WTC11 (cell line): Measurements from ENCODE around the gene NAV2. TPM values are rescaled to one million over a fixed set of nuclear protein-coding genes. Genes with fewer than 3 reads are reported as not detected.

Source experiments
- ATAC-seq: fragments of 200-7000 bp; cut with Tn5 transposase; 2 replicates; pipeline ENCODE4 v1.10.0; 2021; ENCODE audit warnings: mild to moderate bottlenecking, moderate library complexity
- CTCF ChIA-PET: fragments of 300-600 bp; sonication (Branson Sonifier 250); formaldehyde crosslinking; loops from one replicate; lab custom pipeline; 2021; ENCODE audit warnings: antibody characterized with exemption; lab: Charles Lee
- POLR2A ChIA-PET: fragments of 350-600 bp; sonication (Branson Sonifier 250); formaldehyde crosslinking; loops from one replicate; lab custom pipeline; 2021; ENCODE audit warnings: antibody characterized with exemption; lab: Charles Lee
- DNase-seq: peaks from one replicate; pipeline ENCODE4 v3.0.0; 2021; ENCODE audit warnings: low spot score
- H3K27ac Mint-ChIP-seq: 2 replicates; pipeline ENCODE4 v1.8.0; 2021; ENCODE audit warnings: mixed read lengths
- H3K27me3 Mint-ChIP-seq: 2 replicates; pipeline ENCODE4 v1.8.0; 2021; ENCODE audit warnings: low read depth, mild to moderate bottlenecking, moderate library complexity, mixed read lengths
- H3K36me3 Mint-ChIP-seq: 2 replicates; pipeline ENCODE4 v1.8.0; 2021; ENCODE audit warnings: mixed read lengths
- H3K4me1 Mint-ChIP-seq: 2 replicates; pipeline ENCODE4 v1.8.0; 2022; ENCODE audit warnings: mixed read lengths
- H3K4me3 Mint-ChIP-seq: 2 replicates; pipeline ENCODE4 v1.8.0; 2021; ENCODE audit warnings: mild to moderate bottlenecking, moderate library complexity, mixed read lengths
- H3K9me3 Mint-ChIP-seq: 2 replicates; pipeline ENCODE4 v1.8.0; 2021; ENCODE audit warnings: mixed read lengths
- AR ChIP-seq: fragments of 250-450 bp; sonication (Bioruptor Pico); IDR thresholded peaks from 2 replicates; pipeline ENCODE4 v1.9.0; 2021; ENCODE audit warnings: mild to moderate bottlenecking
- ATF2 ChIP-seq: sonication (generic); formaldehyde crosslinking; IDR thresholded peaks from 2 replicates; pipeline ENCODE4 v1.8.1; 2022; ENCODE audit warnings: low read depth, missing genetic modification reagents, borderline replicate concordance
- CTCF ChIP-seq: fragments of 200-600 bp; IDR thresholded peaks from 2 replicates; pipeline ENCODE4 v1.8.0; 2022; ENCODE audit warnings: antibody characterized with exemption
- IRF2 ChIP-seq: sonication (generic); formaldehyde crosslinking; IDR thresholded peaks from 2 replicates; pipeline ENCODE4 v1.8.0; 2022; ENCODE audit warnings: low read depth, missing genetic modification reagents, borderline replicate concordance
- KAT7 ChIP-seq: sonication (generic); formaldehyde crosslinking; IDR thresholded peaks from 2 replicates; pipeline ENCODE4 v1.8.1; 2023; ENCODE audit warnings: missing genetic modification reagents, mild to moderate bottlenecking, borderline replicate concordance
- NR1H2 ChIP-seq: sonication (generic); formaldehyde crosslinking; IDR thresholded peaks from 2 replicates; pipeline ENCODE4 v1.9.0; 2021; ENCODE audit warnings: mild to moderate bottlenecking, moderate library complexity, missing genetic modification reagents
- OVOL2 ChIP-seq: fragments of 250-450 bp; sonication (Bioruptor Pico); IDR thresholded peaks from 2 replicates; pipeline ENCODE4 v1.9.0; 2021; ENCODE audit warnings: mild to moderate bottlenecking, borderline replicate concordance
- RORB ChIP-seq: fragments of 250-450 bp; sonication (Bioruptor Pico); IDR thresholded peaks from 2 replicates; pipeline ENCODE4 v1.9.0; 2021; ENCODE audit warnings: mild to moderate bottlenecking
- ZBTB43 ChIP-seq: sonication (generic); formaldehyde crosslinking; IDR thresholded peaks from 2 replicates; pipeline ENCODE4 v1.8.1; 2023; ENCODE audit warnings: mild to moderate bottlenecking, missing genetic modification reagents
- total RNA-seq: library from RNA; stranded (reverse); gene quantifications from 3 replicates; pipeline ENCODE4 v1.2.3, GENCODE V29; 2021
- TF ChIP-seq, protein P1 (sequence below): sonication (generic); formaldehyde crosslinking; IDR thresholded peaks from 2 replicates; pipeline ENCODE4 v1.8.1; 2022; ENCODE audit warnings: low read depth, mild to moderate bottlenecking, moderate library complexity, missing genetic modification reagents, borderline replicate concordance
- TF ChIP-seq, protein P2 (sequence below): sonication (generic); formaldehyde crosslinking; IDR thresholded peaks from 2 replicates; pipeline ENCODE4 v1.8.1; 2023; ENCODE audit warnings: mild to moderate bottlenecking, missing genetic modification reagents, borderline replicate concordance
- TF ChIP-seq, protein P3 (sequence below): sonication (generic); formaldehyde crosslinking; IDR thresholded peaks from 2 replicates; pipeline ENCODE4 v1.8.0; 2022; ENCODE audit warnings: missing genetic modification reagents
- TF ChIP-seq, protein P4 (sequence below): sonication (generic); formaldehyde crosslinking; IDR thresholded peaks from 2 replicates; pipeline ENCODE4 v1.8.1; 2023; ENCODE audit warnings: mild to moderate bottlenecking, missing genetic modification reagents

NAV2 gene
- total RNA-seq, 1 experiment from 2014 or later, result 42.8 TPM

GRCh38 chr11:19919050-19919561, 206.5 kb downstream of the NAV2 start (continued):
- TF ChIP-seq ATF2 (CRISPR knock-in tag) (no peak), AR (no peak), RORB (CRISPR knock-in tag) (no peak), CTCF (no peak)
- TF ChIP-seq, protein P1, sequence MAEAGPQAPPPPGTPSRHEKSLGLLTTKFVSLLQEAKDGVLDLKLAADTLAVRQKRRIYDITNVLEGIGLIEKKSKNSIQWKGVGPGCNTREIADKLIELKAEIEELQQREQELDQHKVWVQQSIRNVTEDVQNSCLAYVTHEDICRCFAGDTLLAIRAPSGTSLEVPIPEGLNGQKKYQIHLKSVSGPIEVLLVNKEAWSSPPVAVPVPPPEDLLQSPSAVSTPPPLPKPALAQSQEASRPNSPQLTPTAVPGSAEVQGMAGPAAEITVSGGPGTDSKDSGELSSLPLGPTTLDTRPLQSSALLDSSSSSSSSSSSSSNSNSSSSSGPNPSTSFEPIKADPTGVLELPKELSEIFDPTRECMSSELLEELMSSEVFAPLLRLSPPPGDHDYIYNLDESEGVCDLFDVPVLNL (CRISPR knock-in tag), result no peak

- H3K9me3 Mint-ChIP-seq, result no peaks in the 10 kb centered on the region
- H3K4me1 Mint-ChIP-seq, result peaks cover 8% of the 10 kb centered on the region
- no peak for ATAC-seq
- ChIA-PET CTCF (interaction anchor here (1.5 kb wide), 1 partner anchor 33 kb away, joined by 5 read pairs; no protein-coding TSS in a partner anchor), POLR2A (no interaction called here)
- no peak overlapping the region for H3K4me3 Mint-ChIP-seq
- peaks cover 12% of the 10 kb centered on the region for H3K36me3 Mint-ChIP-seq
- no peaks in the 10 kb centered on the region for H3K27me3 Mint-ChIP-seq
- no peak overlapping the region for H3K27ac Mint-ChIP-seq
- no peak for DNase-seq
- no peak for TF ChIP-seq OVOL2 (CRISPR knock-in tag)
- no peak for TF ChIP-seq NR1H2 (CRISPR knock-in tag)
- TF ChIP-seq, protein P2, sequence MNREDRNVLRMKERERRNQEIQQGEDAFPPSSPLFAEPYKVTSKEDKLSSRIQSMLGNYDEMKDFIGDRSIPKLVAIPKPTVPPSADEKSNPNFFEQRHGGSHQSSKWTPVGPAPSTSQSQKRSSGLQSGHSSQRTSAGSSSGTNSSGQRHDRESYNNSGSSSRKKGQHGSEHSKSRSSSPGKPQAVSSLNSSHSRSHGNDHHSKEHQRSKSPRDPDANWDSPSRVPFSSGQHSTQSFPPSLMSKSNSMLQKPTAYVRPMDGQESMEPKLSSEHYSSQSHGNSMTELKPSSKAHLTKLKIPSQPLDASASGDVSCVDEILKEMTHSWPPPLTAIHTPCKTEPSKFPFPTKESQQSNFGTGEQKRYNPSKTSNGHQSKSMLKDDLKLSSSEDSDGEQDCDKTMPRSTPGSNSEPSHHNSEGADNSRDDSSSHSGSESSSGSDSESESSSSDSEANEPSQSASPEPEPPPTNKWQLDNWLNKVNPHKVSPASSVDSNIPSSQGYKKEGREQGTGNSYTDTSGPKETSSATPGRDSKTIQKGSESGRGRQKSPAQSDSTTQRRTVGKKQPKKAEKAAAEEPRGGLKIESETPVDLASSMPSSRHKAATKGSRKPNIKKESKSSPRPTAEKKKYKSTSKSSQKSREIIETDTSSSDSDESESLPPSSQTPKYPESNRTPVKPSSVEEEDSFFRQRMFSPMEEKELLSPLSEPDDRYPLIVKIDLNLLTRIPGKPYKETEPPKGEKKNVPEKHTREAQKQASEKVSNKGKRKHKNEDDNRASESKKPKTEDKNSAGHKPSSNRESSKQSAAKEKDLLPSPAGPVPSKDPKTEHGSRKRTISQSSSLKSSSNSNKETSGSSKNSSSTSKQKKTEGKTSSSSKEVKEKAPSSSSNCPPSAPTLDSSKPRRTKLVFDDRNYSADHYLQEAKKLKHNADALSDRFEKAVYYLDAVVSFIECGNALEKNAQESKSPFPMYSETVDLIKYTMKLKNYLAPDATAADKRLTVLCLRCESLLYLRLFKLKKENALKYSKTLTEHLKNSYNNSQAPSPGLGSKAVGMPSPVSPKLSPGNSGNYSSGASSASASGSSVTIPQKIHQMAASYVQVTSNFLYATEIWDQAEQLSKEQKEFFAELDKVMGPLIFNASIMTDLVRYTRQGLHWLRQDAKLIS, result no peak
- TF ChIP-seq, protein P3, sequence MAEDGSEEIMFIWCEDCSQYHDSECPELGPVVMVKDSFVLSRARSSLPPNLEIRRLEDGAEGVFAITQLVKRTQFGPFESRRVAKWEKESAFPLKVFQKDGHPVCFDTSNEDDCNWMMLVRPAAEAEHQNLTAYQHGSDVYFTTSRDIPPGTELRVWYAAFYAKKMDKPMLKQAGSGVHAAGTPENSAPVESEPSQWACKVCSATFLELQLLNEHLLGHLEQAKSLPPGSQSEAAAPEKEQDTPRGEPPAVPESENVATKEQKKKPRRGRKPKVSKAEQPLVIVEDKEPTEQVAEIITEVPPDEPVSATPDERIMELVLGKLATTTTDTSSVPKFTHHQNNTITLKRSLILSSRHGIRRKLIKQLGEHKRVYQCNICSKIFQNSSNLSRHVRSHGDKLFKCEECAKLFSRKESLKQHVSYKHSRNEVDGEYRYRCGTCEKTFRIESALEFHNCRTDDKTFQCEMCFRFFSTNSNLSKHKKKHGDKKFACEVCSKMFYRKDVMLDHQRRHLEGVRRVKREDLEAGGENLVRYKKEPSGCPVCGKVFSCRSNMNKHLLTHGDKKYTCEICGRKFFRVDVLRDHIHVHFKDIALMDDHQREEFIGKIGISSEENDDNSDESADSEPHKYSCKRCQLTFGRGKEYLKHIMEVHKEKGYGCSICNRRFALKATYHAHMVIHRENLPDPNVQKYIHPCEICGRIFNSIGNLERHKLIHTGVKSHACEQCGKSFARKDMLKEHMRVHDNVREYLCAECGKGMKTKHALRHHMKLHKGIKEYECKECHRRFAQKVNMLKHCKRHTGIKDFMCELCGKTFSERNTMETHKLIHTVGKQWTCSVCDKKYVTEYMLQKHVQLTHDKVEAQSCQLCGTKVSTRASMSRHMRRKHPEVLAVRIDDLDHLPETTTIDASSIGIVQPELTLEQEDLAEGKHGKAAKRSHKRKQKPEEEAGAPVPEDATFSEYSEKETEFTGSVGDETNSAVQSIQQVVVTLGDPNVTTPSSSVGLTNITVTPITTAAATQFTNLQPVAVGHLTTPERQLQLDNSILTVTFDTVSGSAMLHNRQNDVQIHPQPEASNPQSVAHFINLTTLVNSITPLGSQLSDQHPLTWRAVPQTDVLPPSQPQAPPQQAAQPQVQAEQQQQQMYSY (CRISPR knock-in tag), result no peak
- TF ChIP-seq, protein P4, sequence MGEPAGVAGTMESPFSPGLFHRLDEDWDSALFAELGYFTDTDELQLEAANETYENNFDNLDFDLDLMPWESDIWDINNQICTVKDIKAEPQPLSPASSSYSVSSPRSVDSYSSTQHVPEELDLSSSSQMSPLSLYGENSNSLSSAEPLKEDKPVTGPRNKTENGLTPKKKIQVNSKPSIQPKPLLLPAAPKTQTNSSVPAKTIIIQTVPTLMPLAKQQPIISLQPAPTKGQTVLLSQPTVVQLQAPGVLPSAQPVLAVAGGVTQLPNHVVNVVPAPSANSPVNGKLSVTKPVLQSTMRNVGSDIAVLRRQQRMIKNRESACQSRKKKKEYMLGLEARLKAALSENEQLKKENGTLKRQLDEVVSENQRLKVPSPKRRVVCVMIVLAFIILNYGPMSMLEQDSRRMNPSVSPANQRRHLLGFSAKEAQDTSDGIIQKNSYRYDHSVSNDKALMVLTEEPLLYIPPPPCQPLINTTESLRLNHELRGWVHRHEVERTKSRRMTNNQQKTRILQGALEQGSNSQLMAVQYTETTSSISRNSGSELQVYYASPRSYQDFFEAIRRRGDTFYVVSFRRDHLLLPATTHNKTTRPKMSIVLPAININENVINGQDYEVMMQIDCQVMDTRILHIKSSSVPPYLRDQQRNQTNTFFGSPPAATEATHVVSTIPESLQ (CRISPR knock-in tag), result no peak
- TF ChIP-seq IRF2, result no peak
- TF ChIP-seq ZBTB43 (CRISPR knock-in tag), result no peak
- no peak for TF ChIP-seq KAT7 (CRISPR knock-in tag)
Measured at GRCh38 chr11:19920982-19921381, 208.3 kb downstream of the NAV2 start.
